CD4-positive, alpha-beta T cell treated with Interleukin-12 subunit alpha and Interleukin-12 subunit beta, for 1 hour (primary cell): ENCODE measurements around the gene CCDC106.
A peak's percentile ranks its signal among the peaks of the same experiment; 100 is the strongest.

Experiments used
- DNase-seq: peaks from one replicate; pipeline ENCODE4 v3.0.0-alpha.2; 2020

CCDC106 gene

DNA sequence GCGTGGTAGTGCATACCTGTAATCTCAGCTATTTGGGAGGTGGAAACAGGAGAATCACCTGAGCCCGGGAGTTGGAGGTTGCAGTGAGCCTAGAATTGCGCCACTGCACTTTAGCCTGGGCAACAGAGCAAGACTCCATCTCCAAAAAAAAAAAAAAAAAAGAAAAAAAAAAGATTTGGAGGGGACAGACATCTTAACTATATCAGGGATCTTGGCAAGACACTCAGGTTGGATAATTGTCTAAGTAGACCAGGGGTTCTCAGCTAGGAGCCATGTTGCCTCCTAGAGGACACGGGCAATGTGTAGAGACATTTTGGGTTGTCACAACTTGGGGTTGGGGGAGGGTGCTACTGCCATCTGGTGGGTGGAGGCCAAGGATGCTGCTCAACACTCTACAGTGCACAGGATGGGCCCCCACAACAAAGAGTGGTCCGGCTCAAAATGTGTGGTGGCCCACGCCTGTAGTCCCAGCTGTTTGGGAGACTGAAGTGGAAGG lies 9.1 kb upstream of the CCDC106 start:
- DNase-seq, result peak; percentile 76

GRCh38 chr19:55640043-55640576 lies 7.9 kb upstream of the CCDC106 start:
- peak; percentile 82 for DNase-seq

DNA sequence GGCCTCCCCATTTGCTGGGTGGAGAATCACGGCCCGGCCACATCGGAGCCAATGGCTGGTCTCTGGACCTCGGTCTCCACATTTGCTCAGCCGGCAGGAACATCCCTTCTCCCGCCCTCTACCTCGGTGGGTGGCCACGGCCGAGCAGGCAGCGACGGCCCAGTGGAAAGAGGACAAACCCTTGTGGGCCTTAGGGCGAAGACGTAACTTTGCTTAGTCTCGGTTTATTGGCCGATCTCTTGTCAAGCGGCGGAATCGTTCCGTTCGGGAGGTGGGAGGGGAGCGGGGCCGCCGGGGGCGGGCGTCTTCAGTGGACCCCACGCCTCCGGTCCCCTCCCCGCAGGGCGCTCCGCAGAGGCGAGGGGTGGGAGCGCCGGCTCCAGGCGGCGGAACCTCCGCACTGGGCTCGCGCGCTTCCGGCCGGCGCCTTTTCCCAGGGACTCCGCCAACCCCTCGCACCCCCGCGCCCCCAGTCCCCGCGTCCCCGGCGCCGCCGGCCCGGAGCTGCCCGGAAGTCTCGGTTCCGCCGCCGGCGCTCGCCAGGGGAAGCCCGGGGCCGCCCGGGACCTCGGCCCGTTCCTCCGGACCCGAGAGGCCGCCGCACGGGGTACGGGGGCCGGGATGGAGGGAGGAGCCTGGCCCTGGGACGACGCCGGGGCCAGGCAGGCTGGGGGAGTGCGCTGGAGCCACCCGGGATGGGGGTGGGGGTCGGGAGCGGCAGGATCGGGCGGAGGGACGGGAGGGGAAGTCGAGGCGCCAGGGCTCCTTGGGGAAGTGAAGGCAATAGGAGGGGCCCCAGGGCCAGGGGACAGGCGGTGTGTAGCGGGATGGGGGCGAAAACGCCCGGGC lies 7.2 kb upstream of the CCDC106 start, which contains the start of gene ZNF580:
Gene ZNF580 (plus strand): TSS at position 426 of the 849 bp plus-strand sequence. CDS start 1,507 bp downstream, outside the sequence.
- peak; percentile 70 for DNase-seq

- DNase-seq, result peak; percentile 55
Measured at GRCh38 chr19:55641426-55642152, 6.4 kb upstream of the CCDC106 start.

- no peak for DNase-seq
Measured at GRCh38 chr19:55642153-55643002, 5.6 kb upstream of the CCDC106 start.

GRCh38 chr19:55643003-55643886 lies 4.8 kb upstream of the CCDC106 start, which contains the start of gene ZNF581:
TSS of gene ZNF581 (plus strand) at chr19:55643649. CDS start at chr19:55644572, 923 bp downstream.
- DNase-seq, result peak; percentile 83

GRCh38 chr19:55643887-55644176 lies 4.2 kb upstream of the CCDC106 start:
- DNase-seq, result no peak

GRCh38 chr19:55644191-55644833 lies 3.7 kb upstream of the CCDC106 start:
- DNase-seq, result no peak

DNA sequence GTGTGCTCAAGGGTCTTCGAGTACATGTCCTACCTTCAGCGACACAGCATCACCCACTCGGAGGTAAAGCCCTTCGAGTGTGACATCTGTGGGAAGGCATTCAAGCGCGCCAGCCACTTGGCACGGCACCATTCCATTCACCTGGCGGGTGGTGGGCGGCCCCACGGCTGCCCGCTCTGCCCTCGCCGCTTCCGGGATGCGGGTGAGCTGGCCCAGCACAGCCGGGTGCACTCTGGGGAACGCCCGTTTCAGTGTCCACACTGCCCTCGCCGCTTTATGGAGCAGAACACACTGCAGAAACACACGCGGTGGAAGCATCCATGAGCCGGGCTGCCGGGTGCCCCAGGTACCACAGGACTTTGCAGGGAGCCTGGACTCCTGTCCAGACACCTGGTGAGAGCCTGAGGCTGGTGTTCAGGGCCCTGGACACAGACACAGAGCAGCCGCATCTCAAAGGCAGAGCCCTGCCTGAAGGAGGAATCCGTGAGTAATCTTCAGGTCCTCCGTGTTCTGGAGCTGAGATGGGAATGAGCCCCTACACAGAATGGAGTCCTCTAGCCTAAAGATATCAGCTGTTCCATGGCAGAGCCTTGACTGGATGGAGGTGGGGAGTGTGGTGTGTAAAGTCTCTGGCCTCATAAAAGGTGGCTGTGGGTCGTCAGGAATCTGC lies 3.0 kb upstream of the CCDC106 start:
- DNase-seq, result no peak

DNA sequence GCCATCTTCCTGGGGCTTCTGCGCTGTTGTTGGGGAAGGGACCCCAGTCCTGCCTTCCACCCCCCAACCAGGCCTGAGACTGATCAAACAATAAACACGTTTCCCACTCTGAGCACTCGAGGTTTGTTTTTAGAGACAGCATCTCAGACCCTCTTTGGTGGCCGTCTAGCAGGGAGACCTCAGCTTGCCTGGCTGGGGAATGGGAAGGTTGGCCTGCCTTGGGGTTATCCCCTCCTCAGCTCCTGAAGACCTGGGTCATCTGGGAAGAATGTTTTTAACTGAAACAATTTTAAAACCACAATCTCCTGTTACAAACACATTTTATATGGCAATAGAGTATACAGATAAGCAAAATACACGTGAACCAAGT lies 2.5 kb upstream of the CCDC106 start:
- no peak for DNase-seq

- no peak for DNase-seq
Measured at GRCh38 chr19:55646889-55647731, 902 bp upstream of the CCDC106 start.

GRCh38 chr19:55648585-55649267 lies 714 bp downstream of the CCDC106 start:
- no peak for DNase-seq

DNA sequence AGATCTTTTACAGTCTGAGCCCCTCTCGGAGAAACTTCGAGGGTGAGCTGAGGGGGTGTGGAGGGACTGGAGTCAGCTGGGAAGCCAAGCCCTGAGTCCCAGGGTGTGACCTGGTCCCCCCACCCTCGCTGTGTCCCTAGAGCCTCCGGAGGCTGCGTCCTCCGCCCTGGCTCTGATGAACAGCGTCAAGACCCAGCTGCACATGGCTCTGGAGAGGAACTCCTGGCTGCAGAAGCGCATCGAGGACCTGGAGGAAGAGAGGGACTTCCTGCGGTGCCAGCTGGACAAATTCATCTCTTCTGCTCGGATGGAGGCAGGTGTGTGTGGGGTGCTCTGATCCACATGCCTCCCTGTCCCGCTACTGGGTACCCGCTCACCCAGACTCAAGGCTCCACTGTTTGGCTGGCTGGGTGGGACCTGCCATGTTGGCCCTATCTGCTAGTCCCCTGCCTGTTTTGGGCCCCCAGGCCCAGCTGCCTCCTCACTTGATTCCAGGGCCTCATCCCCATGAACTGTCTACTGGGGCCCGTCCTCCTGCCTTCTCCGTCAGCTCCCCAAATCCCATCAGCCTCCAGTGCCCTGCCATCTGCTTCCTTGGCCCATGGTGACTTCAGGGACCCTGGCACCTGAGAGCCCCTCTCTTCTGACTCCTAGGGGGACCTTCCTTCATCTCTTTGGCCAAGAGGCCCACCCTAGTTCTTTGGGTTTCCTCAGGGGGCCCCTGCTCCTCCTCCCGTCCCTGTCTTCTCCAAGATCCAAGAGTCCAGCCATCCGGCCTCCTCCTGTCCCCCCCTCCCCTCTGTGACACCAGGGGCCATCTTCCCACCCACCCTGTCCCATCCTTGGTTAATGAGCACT lies 1.5 kb downstream of the CCDC106 start:
- DNase-seq, result no peak

- DNase-seq, result no peak
Measured at GRCh38 chr19:55650126-55650557, 2.1 kb downstream of the CCDC106 start.

DNA sequence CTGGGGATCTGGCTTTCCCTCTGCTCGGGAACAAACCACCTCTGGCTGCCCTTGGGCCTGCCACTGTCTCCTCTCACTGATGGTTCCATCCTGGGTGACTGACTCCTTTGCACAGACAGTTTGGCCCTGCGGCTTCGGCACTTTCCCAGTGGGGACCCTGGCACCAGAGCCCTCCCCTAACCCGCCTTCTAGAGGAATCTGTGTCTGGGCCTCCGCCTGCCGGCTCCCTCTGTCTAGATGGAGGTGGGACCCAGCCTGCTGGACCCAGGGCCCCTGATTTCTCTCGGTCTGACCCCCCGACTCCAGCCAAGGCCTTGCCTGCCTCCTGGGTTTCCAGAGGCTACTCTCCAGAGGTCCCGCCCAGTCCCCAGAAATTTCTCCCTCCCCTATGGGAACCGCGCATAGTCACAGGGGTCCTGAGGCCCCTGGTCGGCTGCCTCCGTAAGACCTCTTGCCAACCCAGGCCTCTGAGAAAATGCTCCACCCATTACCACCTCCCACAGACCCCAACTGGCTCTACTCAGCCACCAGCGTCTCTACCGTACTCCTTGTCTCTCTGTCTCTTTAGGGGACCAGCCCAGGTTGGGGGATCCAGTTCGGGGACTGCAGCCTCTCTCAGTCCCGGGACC lies 2.7 kb downstream of the CCDC106 start:
- DNase-seq, result no peak

- DNase-seq, result no peak
Measured at GRCh38 chr19:55651236-55651635, 3.2 kb downstream of the CCDC106 start.
